Measurements from ENCODE around the gene GGA2.

GRCh38 chr16:23521965-23522364 is 11.7 kb upstream of the GGA2 start:
- TF ChIP-seq CTCF (IDR thresholded peaks at IDR 0.05) (no peak), POLR2A (IDR thresholded peaks at IDR 0.05) (no peak)

All from right lobe of liver (tissue), 4 donors.